22Rv1 (cell line): ENCODE data around the gene PAEP.
"Not testable (repeated sequence)": the region's sequence is repeated elsewhere in the genome, so short reads cannot be mapped to it uniquely, and the experiment has no call there.

ENCODE experiments used
- H3K27ac ChIP-seq: fragments of 450-650 bp; 2 replicates; pipeline ENCODE4 v1.5.1; 2017
- CTCF ChIP-seq: fragments of 450-650 bp; IDR thresholded peaks from 2 replicates; pipeline ENCODE4 v1.5.1; 2017; ENCODE audit warnings: mild to moderate bottlenecking
- ZFX ChIP-seq: fragments of 450-650 bp; IDR thresholded peaks from 2 replicates; pipeline ENCODE4 v1.6.1; 2017; ENCODE audit warnings: antibody characterized with exemption, borderline replicate concordance

Gene PAEP

GRCh38 chr9:135561391-135562234 is at the start of gene PAEP:
TSS of gene PAEP (plus strand) at chr9:135561756.
- H3K27ac ChIP-seq: no peak within 1 kb of the TSS
- no peak for TF ChIP-seq CTCF
- no peak for TF ChIP-seq ZFX

GRCh38 chr9:135512241-135512603 is 49.3 kb upstream of the PAEP start:
- no peak overlapping the region for H3K27ac ChIP-seq
- no peak for TF ChIP-seq CTCF
- no peak for TF ChIP-seq ZFX

GRCh38 chr9:135512904-135513303 is 48.7 kb upstream of the PAEP start:
- TF ChIP-seq ZFX (no peak), CTCF (no peak)
- H3K27ac ChIP-seq: no peak overlapping the region

- H3K27ac ChIP-seq: no peak overlapping the region
- no peak for TF ChIP-seq CTCF
- TF ChIP-seq ZFX: no peak
Measured at GRCh38 chr9:135513351-135513846, 48.2 kb upstream of the PAEP start.

- H3K27ac ChIP-seq: not testable (repeated sequence)
Measured at GRCh38 chr9:135513906-135514305, 47.6 kb upstream of the PAEP start.

GRCh38 chr9:135514342-135515082 is 47.0 kb upstream of the PAEP start:
- H3K27ac ChIP-seq: no peak overlapping the region
- TF ChIP-seq CTCF (no peak), ZFX (no peak)

GRCh38 chr9:135515083-135515951 is 46.2 kb upstream of the PAEP start:
- no peak overlapping the region for H3K27ac ChIP-seq
- TF ChIP-seq CTCF (no peak), ZFX (no peak)
